Measurements from ENCODE around the gene MOB3A. TPM values are rescaled to one million over a fixed set of nuclear protein-coding genes. Genes with fewer than 3 reads are reported as not detected.

MOB3A gene
- total and polyA plus RNA-seq, 2 experiments from 2014 or later: 2.9 to 5.9 TPM

DNA sequence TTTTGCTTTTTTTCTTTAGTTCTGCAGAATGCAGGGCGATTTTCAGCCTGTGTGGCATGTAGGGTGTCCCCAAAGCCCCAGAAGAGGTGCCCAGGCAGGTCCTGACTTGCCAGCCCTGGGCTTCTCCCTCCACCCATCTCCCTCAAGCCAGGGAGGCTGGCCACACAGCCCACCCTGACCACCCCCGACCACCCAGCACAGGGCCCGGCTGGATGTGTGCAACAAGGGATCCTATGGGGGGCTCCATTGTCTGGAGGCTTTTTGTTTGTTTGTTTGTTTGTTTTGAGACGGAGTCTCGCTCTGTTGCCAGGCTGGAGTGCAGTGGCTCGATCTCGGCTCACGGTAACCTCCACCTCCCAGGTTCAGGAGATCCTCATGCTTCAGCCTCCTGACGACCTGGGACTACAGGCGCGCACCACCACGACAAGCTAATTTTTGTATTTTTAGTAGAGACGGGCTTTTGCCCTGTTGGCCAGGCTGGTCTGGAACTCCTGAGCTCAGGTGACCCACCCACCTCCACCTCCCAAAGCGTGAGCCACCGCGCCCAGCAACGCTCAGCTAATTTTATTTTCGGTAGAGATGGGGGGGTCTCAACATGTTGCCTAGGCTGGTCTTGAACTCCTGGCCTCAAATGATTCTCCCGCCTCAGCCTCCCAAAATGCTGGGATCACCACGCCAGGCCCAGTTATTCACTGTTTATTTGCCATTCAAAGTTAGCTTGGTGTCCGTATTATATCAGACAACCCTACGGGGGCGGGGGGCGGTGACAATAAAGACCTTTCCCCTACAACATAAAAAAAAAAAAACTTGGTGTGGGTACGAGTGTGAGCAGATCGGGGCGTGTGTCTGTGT lies 37.3 kb downstream of the MOB3A start (continued):
- TF ChIP-seq, protein P1, sequence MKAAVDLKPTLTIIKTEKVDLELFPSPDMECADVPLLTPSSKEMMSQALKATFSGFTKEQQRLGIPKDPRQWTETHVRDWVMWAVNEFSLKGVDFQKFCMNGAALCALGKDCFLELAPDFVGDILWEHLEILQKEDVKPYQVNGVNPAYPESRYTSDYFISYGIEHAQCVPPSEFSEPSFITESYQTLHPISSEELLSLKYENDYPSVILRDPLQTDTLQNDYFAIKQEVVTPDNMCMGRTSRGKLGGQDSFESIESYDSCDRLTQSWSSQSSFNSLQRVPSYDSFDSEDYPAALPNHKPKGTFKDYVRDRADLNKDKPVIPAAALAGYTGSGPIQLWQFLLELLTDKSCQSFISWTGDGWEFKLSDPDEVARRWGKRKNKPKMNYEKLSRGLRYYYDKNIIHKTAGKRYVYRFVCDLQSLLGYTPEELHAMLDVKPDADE (IDR thresholded peaks at IDR 0.05): no peak
- no peak for TF ChIP-seq ZNF331 (CRISPR knock-in tag; IDR thresholded peaks at IDR 0.05; ENCODE audit: low read depth)

DNA sequence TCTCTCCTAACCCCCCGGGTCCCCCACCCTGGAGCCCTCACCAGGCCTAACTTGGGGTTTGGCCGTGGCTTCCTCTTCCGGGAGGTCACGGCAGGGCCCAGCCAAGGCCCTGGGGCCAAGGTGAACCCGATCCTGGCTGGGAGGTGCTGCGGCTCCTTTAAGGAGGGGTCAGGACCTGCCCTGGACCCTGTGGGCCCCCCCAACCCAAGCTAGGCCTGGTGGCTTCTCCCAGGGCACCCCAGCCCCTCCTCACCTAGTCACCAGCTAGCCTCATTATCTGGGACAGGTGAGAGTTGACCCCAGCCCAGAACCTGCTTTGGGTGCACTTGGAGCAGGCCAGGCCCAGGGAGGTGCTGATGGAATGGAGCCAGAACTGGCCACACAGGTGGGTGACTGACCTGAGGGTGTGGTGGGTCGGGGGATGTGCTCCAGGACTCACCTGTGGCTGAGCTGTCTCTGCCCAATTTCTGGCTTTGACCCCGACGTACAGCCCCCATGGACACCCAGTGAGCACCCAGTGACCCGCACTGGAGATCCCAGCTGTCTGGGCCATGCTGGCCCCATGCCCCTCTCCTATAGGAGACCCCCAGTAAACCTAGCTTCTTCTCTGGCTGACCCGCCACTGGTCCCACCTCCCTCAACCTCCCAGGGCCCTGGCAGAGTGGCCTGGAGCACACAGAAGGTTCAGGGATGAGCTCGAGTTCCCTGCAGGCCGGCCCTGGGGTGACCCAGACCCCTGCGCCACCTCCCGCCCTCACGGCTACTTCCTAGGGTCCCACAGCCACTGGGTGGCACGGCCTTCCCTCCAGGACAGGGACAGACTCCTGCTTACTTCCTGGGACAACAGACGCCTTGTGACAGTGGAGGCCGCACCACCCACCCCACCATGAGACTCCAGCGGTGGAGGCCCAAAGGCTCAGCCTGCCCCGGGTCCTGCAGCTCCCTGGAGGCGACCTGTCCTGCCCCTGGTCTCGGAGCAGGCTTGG lies 38.3 kb downstream of the MOB3A start:
- Mint-ChIP-seq H3K27me3 (ENCODE audit: insufficient read depth, low read depth, poor library complexity) (peaks cover 5% of the 10 kb centered on the region), H3K36me3 (ENCODE audit: low read depth) (no peaks in the 10 kb centered on the region; the same call in 2 of the 3 replicates), H3K27ac (peak overlapping the region; percentile 67), H3K4me3 (no peak overlapping the region), H3K9me3 (no peaks in the 10 kb centered on the region), H3K4me1 (peaks cover 28% of the 10 kb centered on the region)
- ATAC-seq (no peak), DNase-seq (ENCODE audit: low spot score) (no peak)
- Histone ChIP-seq H3K4me3 (no peak overlapping the region), H4K20me1 (replicated peaks; ENCODE audit: insufficient read depth) (no peaks in the 10 kb centered on the region), H3K4me2 (no peak overlapping the region), H3K9me2 (ENCODE audit: insufficient read depth) (no peaks in the 10 kb centered on the region), H3K27me3 (ENCODE audit: insufficient read depth) (no peaks in the 10 kb centered on the region), H3F3A (replicated peaks; ENCODE audit: low read depth) (peaks cover 13% of the 10 kb centered on the region; the same call in 1 of the 2 replicates), H3K27ac (ENCODE audit: low read depth) (no peak overlapping the region), H3K36me3 (ENCODE audit: insufficient read depth) (no peaks in the 10 kb centered on the region), H3K4me1 (ENCODE audit: insufficient read depth) (peaks cover 21% of the 10 kb centered on the region), H2AFZ (no peak overlapping the region), H3K79me2 (replicated peaks; ENCODE audit: insufficient read depth) (no peaks in the 10 kb centered on the region)
- TF ChIP-seq JUNB (IDR thresholded peaks at IDR 0.05; ENCODE audit: unreplicated experiment) (no peak), STAT1 (IDR thresholded peaks at IDR 0.05; ENCODE audit: unreplicated experiment) (no peak), POLR2AphosphoS5 (IDR thresholded peaks at IDR 0.05; ENCODE audit: low read depth) (no peak), EZH2phosphoT487 (IDR thresholded peaks at IDR 0.05; ENCODE audit: unreplicated experiment) (no peak), NANOG (IDR thresholded peaks at IDR 0.05; ENCODE audit: borderline replicate concordance) (no peak), ZNF114 (CRISPR knock-in tag; IDR thresholded peaks at IDR 0.05) (no peak)
- TF ChIP-seq, protein P1 (IDR thresholded peaks at IDR 0.05): no peak
- TF ChIP-seq, protein P2, sequence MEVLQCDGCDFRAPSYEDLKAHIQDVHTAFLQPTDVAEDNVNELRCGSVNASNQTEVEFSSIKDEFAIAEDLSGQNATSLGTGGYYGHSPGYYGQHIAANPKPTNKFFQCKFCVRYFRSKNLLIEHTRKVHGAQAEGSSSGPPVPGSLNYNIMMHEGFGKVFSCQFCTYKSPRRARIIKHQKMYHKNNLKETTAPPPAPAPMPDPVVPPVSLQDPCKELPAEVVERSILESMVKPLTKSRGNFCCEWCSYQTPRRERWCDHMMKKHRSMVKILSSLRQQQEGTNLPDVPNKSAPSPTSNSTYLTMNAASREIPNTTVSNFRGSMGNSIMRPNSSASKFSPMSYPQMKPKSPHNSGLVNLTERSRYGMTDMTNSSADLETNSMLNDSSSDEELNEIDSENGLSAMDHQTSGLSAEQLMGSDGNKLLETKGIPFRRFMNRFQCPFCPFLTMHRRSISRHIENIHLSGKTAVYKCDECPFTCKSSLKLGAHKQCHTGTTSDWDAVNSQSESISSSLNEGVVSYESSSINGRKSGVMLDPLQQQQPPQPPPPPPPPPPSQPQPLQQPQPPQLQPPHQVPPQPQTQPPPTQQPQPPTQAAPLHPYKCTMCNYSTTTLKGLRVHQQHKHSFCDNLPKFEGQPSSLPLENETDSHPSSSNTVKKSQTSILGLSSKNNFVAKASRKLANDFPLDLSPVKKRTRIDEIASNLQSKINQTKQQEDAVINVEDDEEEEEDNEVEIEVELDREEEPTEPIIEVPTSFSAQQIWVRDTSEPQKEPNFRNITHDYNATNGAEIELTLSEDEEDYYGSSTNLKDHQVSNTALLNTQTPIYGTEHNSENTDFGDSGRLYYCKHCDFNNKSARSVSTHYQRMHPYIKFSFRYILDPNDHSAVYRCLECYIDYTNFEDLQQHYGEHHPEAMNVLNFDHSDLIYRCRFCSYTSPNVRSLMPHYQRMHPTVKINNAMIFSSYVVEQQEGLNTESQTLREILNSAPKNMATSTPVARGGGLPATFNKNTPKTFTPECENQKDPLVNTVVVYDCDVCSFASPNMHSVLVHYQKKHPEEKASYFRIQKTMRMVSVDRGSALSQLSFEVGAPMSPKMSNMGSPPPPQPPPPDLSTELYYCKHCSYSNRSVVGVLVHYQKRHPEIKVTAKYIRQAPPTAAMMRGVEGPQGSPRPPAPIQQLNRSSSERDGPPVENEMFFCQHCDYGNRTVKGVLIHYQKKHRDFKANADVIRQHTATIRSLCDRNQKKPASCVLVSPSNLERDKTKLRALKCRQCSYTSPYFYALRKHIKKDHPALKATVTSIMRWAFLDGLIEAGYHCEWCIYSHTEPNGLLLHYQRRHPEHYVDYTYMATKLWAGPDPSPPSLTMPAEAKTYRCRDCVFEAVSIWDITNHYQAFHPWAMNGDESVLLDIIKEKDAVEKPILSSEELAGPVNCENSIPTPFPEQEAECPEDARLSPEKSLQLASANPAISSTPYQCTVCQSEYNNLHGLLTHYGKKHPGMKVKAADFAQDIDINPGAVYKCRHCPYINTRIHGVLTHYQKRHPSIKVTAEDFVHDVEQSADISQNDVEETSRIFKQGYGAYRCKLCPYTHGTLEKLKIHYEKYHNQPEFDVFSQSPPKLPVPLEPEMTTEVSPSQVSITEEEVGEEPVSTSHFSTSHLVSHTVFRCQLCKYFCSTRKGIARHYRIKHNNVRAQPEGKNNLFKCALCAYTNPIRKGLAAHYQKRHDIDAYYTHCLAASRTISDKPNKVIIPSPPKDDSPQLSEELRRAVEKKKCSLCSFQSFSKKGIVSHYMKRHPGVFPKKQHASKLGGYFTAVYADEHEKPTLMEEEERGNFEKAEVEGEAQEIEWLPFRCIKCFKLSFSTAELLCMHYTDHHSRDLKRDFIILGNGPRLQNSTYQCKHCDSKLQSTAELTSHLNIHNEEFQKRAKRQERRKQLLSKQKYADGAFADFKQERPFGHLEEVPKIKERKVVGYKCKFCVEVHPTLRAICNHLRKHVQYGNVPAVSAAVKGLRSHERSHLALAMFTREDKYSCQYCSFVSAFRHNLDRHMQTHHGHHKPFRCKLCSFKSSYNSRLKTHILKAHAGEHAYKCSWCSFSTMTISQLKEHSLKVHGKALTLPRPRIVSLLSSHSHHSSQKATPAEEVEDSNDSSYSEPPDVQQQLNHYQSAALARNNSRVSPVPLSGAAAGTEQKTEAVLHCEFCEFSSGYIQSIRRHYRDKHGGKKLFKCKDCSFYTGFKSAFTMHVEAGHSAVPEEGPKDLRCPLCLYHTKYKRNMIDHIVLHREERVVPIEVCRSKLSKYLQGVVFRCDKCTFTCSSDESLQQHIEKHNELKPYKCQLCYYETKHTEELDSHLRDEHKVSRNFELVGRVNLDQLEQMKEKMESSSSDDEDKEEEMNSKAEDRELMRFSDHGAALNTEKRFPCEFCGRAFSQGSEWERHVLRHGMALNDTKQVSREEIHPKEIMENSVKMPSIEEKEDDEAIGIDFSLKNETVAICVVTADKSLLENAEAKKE (CRISPR knock-in tag; IDR thresholded peaks at IDR 0.05): no peak
- TF ChIP-seq, protein P3, sequence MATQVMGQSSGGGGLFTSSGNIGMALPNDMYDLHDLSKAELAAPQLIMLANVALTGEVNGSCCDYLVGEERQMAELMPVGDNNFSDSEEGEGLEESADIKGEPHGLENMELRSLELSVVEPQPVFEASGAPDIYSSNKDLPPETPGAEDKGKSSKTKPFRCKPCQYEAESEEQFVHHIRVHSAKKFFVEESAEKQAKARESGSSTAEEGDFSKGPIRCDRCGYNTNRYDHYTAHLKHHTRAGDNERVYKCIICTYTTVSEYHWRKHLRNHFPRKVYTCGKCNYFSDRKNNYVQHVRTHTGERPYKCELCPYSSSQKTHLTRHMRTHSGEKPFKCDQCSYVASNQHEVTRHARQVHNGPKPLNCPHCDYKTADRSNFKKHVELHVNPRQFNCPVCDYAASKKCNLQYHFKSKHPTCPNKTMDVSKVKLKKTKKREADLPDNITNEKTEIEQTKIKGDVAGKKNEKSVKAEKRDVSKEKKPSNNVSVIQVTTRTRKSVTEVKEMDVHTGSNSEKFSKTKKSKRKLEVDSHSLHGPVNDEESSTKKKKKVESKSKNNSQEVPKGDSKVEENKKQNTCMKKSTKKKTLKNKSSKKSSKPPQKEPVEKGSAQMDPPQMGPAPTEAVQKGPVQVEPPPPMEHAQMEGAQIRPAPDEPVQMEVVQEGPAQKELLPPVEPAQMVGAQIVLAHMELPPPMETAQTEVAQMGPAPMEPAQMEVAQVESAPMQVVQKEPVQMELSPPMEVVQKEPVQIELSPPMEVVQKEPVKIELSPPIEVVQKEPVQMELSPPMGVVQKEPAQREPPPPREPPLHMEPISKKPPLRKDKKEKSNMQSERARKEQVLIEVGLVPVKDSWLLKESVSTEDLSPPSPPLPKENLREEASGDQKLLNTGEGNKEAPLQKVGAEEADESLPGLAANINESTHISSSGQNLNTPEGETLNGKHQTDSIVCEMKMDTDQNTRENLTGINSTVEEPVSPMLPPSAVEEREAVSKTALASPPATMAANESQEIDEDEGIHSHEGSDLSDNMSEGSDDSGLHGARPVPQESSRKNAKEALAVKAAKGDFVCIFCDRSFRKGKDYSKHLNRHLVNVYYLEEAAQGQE (IDR thresholded peaks at IDR 0.05; ENCODE audit: unreplicated experiment): no peak
